ENCODE results near the gene TMCC3. TPM values are rescaled to one million over a fixed set of nuclear protein-coding genes. Genes with fewer than 3 reads are reported as not detected.
A peak's percentile ranks its signal among the peaks of the same experiment; 100 is the strongest.
"Not testable (repeated sequence)": the region's sequence is repeated elsewhere in the genome, so short reads cannot be mapped to it uniquely, and the experiment has no call there.

TMCC3 gene
- total RNA-seq, 1 experiment from 2014 or later = 2.1 TPM

- no peak for DNase-seq
- no peak for TF ChIP-seq CTCF (IDR thresholded peaks at IDR 0.05; ENCODE audit: insufficient read depth in 1 of 2, low read depth in 1 of 2, low read length in 1 of 2, severe bottlenecking in 1 of 2, unreplicated experiment in 1 of 2)
- Mint-ChIP-seq H3K27ac (ENCODE audit: unreplicated experiment) (no peak overlapping the region), H3K27me3 (ENCODE audit: insufficient read depth, unreplicated experiment) (no peaks in the 10 kb centered on the region), H3K36me3 (ENCODE audit: insufficient read depth, unreplicated experiment) (peaks cover 6% of the 10 kb centered on the region), H3K4me3 (ENCODE audit: unreplicated experiment) (no peak overlapping the region), H3K4me1 (ENCODE audit: low read depth, unreplicated experiment) (no peaks in the 10 kb centered on the region), H3K9me3 (ENCODE audit: unreplicated experiment) (peaks cover 37% of the 10 kb centered on the region)
- Histone ChIP-seq H3K4me3 (ENCODE audit: low read depth, low read length) (no peak overlapping the region), H3K36me3 (ENCODE audit: control insufficient read depth, insufficient read depth, low read length) (no peaks in the 10 kb centered on the region), H3K27me3 (replicated peaks; ENCODE audit: control insufficient read depth, insufficient read depth, low read length) (no peaks in the 10 kb centered on the region), H3K9me3 (peaks cover 6% of the 10 kb centered on the region; the same call in 1 of the 2 replicates), H3K4me1 (no peaks in the 10 kb centered on the region)
- ChIA-PET CTCF (interaction anchor here (0.7 kb wide), 1 partner anchor 152 kb away, joined by 3 read pairs; no protein-coding TSS in a partner anchor), POLR2A (no interaction called here)
- no TSS peak for BruUV-seq (replicated peaks)
- intact Hi-C loops (cut with micrococcal nuclease; ENCODE audit: unreplicated experiment) = loop anchor here (5.0 kb wide), 1 partner anchor 148 kb away; no protein-coding TSS in a partner anchor
Measured at GRCh38 chr12:94604366-94604698, 46.0 kb downstream of the TMCC3 start.

GRCh38 chr12:94603434-94604365 is 46.7 kb downstream of the TMCC3 start:
- BruUV-seq (replicated peaks) = no TSS peak
- Histone ChIP-seq H3K4me1 (no peaks in the 10 kb centered on the region), H3K36me3 (ENCODE audit: control insufficient read depth, insufficient read depth, low read length) (no peaks in the 10 kb centered on the region), H3K9me3 (peaks cover 6% of the 10 kb centered on the region; the same call in 1 of the 2 replicates), H3K27me3 (replicated peaks; ENCODE audit: control insufficient read depth, insufficient read depth, low read length) (no peaks in the 10 kb centered on the region), H3K4me3 (ENCODE audit: low read depth, low read length) (no peak overlapping the region)
- ChIA-PET CTCF (interaction anchor here (0.7 kb wide), 1 partner anchor 152 kb away, joined by 3 read pairs; no protein-coding TSS in a partner anchor), POLR2A (no interaction called here)
- Mint-ChIP-seq H3K4me1 (ENCODE audit: low read depth, unreplicated experiment) (no peaks in the 10 kb centered on the region), H3K4me3 (ENCODE audit: unreplicated experiment) (no peak overlapping the region), H3K9me3 (ENCODE audit: unreplicated experiment) (peaks cover 35% of the 10 kb centered on the region), H3K27ac (ENCODE audit: unreplicated experiment) (no peak overlapping the region), H3K27me3 (ENCODE audit: insufficient read depth, unreplicated experiment) (no peaks in the 10 kb centered on the region), H3K36me3 (ENCODE audit: insufficient read depth, unreplicated experiment) (peaks cover 6% of the 10 kb centered on the region)
- intact Hi-C loops (cut with micrococcal nuclease; ENCODE audit: unreplicated experiment) = loop anchor here (5.0 kb wide), 1 partner anchor 149 kb away; no protein-coding TSS in a partner anchor
- peak; percentile 51 to 66 for TF ChIP-seq CTCF (IDR thresholded peaks at IDR 0.05; ENCODE audit: insufficient read depth in 1 of 2, low read depth in 1 of 2, low read length in 1 of 2, severe bottlenecking in 1 of 2, unreplicated experiment in 1 of 2)
- DNase-seq = peak in 1 of 2 experiments; percentile 61

- H3K27me3 Mint-ChIP-seq (ENCODE audit: insufficient read depth, unreplicated experiment) = no peaks in the 10 kb centered on the region
- Histone ChIP-seq H3K27me3 (replicated peaks; ENCODE audit: control insufficient read depth, insufficient read depth, low read length) (no peaks in the 10 kb centered on the region), H3K9me3 (peaks cover 6% of the 10 kb centered on the region; the same call in 1 of the 2 replicates), H3K4me3 (ENCODE audit: low read depth, low read length) (no peak overlapping the region), H3K36me3 (ENCODE audit: control insufficient read depth, insufficient read depth, low read length) (no peaks in the 10 kb centered on the region), H3K4me1 (no peaks in the 10 kb centered on the region)
- POLR2A ChIA-PET = no interaction called here
- no peaks in the 10 kb centered on the region for H3K4me1 Mint-ChIP-seq (ENCODE audit: low read depth, unreplicated experiment)
- no peak for TF ChIP-seq CTCF (IDR thresholded peaks at IDR 0.05; ENCODE audit: insufficient read depth in 1 of 2, low read depth in 1 of 2, low read length in 1 of 2, severe bottlenecking in 1 of 2, unreplicated experiment in 1 of 2)
- H3K27ac Mint-ChIP-seq (ENCODE audit: unreplicated experiment) = no peak overlapping the region
- CTCF ChIA-PET = no interaction called here
- peaks cover 6% of the 10 kb centered on the region for H3K36me3 Mint-ChIP-seq (ENCODE audit: insufficient read depth, unreplicated experiment)
- no peak overlapping the region for H3K4me3 Mint-ChIP-seq (ENCODE audit: unreplicated experiment)
- intact Hi-C loops (cut with micrococcal nuclease; ENCODE audit: unreplicated experiment) = loop anchor here (5.0 kb wide), 1 partner anchor 150 kb away; no protein-coding TSS in a partner anchor
- peaks cover 25% of the 10 kb centered on the region for H3K9me3 Mint-ChIP-seq (ENCODE audit: unreplicated experiment)
- DNase-seq = no peak
- no TSS peak for BruUV-seq (replicated peaks)
Measured at GRCh38 chr12:94602024-94602423, 48.3 kb downstream of the TMCC3 start.

GRCh38 chr12:94601307-94601706 is 49.0 kb downstream of the TMCC3 start:
- H3K27me3 Mint-ChIP-seq (ENCODE audit: insufficient read depth, unreplicated experiment) = not testable (repeated sequence)

More at GRCh38 chr12:94601307-94601706, 49.0 kb downstream of the TMCC3 start:
- CTCF ChIA-PET; BruUV-seq (replicated peaks); DNase-seq; H3K4me3 ChIP-seq (ENCODE audit: low read depth, low read length); H3K4me1 Mint-ChIP-seq (ENCODE audit: low read depth, unreplicated experiment); H3K4me1 ChIP-seq; H3K27me3 ChIP-seq (replicated peaks; ENCODE audit: control insufficient read depth, insufficient read depth, low read length); H3K36me3 Mint-ChIP-seq (ENCODE audit: insufficient read depth, unreplicated experiment); H3K9me3 ChIP-seq; POLR2A ChIA-PET; H3K4me3 Mint-ChIP-seq (ENCODE audit: unreplicated experiment); H3K36me3 ChIP-seq (ENCODE audit: control insufficient read depth, insufficient read depth, low read length); H3K27ac Mint-ChIP-seq (ENCODE audit: unreplicated experiment): not testable (repeated sequence)
- peaks cover 18% of the 10 kb centered on the region for H3K9me3 Mint-ChIP-seq (ENCODE audit: unreplicated experiment)
- intact Hi-C loops (cut with micrococcal nuclease; ENCODE audit: unreplicated experiment) = loop anchor here (5.0 kb wide), 1 partner anchor 151 kb away; no protein-coding TSS in a partner anchor

All from Caco-2 (cell line).